ENCODE results near the gene TMPRSS13. TPM values are rescaled to one million over a fixed set of nuclear protein-coding genes. Genes with fewer than 3 reads are reported as not detected.

The TMPRSS13 gene
- total RNA-seq, 1 experiment from 2014 or later, result 0.50 TPM

GRCh38 chr11:117878939-117879475, 50.2 kb downstream of the TMPRSS13 start:
- no peak for DNase-seq
- H3K27me3 Mint-ChIP-seq (ENCODE audit: low read depth), result peaks cover 78% of the 10 kb centered on the region
- H2BK15ac ChIP-seq (ENCODE audit: low read depth, low read length), result no peak overlapping the region
- no peaks in the 10 kb centered on the region for H3K9me3 ChIP-seq (ENCODE audit: control insufficient read depth, low read depth, low read length)
- H3K4me3 Mint-ChIP-seq, result no peak overlapping the region; a peak in 1 of 5 replicates
- no peak for TF ChIP-seq CTCF (conservative IDR thresholded peaks at IDR 0.05)
- peaks cover 19% of the 10 kb centered on the region for H3K23me2 ChIP-seq (ENCODE audit: insufficient read length, low read depth, low read length, poor library complexity, severe bottlenecking)
- no peak overlapping the region for H2AFZ ChIP-seq (ENCODE audit: low read length)
- no peak overlapping the region for H3T11ph ChIP-seq (ENCODE audit: low read length)
- H2BK120ac ChIP-seq (ENCODE audit: low read depth, low read length, poor library complexity, severe bottlenecking), result no peak overlapping the region
- no peak overlapping the region for H4K91ac ChIP-seq (ENCODE audit: insufficient read length, low read depth, low read length)
- no peak overlapping the region for H2BK12ac ChIP-seq (ENCODE audit: insufficient read length, low read depth, low read length)
- no peak overlapping the region for H3K18ac ChIP-seq (ENCODE audit: insufficient read length, low read depth, low read length)
- H3K27ac ChIP-seq (ENCODE audit: insufficient read length, low read depth, low read length), result no peak overlapping the region
- H3K9ac ChIP-seq (ENCODE audit: extremely low read depth, insufficient read length, low read length), result no peak overlapping the region
- no peaks in the 10 kb centered on the region for H3K79me2 ChIP-seq (ENCODE audit: insufficient read depth, low read length)
- H2AK5ac ChIP-seq (ENCODE audit: insufficient read length, low read length), result no peak overlapping the region
- H3K4me1 Mint-ChIP-seq, result peaks cover 43 to 46% of the 10 kb centered on the region in 2 experiments
- no peak overlapping the region for H4K5ac ChIP-seq (ENCODE audit: insufficient read length, low read depth, low read length)
- H3K4me1 ChIP-seq (ENCODE audit: insufficient read depth, low read length), result peaks cover 8% of the 10 kb centered on the region; the same call in 1 of the 2 replicates
- no peak overlapping the region for H3K4ac ChIP-seq (ENCODE audit: low read depth, low read length)
- H4K20me1 ChIP-seq (ENCODE audit: control insufficient read depth, insufficient read depth, insufficient read length), result no peaks in the 10 kb centered on the region
- H2BK20ac ChIP-seq (ENCODE audit: low read depth, low read length, poor library complexity, severe bottlenecking), result no peak overlapping the region
- H2BK5ac ChIP-seq (ENCODE audit: insufficient read length, low read length), result no peak overlapping the region
- H3K27ac Mint-ChIP-seq, result no peak overlapping the region
- H3K9me3 Mint-ChIP-seq, result no peaks in the 10 kb centered on the region
- H4K8ac ChIP-seq (replicated peaks; ENCODE audit: insufficient read length, low read depth, low read length), result no peak overlapping the region
- no peak overlapping the region for H3K56ac ChIP-seq (ENCODE audit: insufficient read length, low read depth, low read length)
- H3K14ac ChIP-seq (ENCODE audit: insufficient read depth, low read length), result no peak overlapping the region
- H3K36me3 Mint-ChIP-seq (ENCODE audit: insufficient read depth in 1 of 3, low read depth in 3 of 3), result peaks cover 0 to 2% (median 0%) of the 10 kb centered on the region in 3 experiments; a peak in 1 of 7 replicates
- no peaks in the 10 kb centered on the region for H3K79me1 ChIP-seq (ENCODE audit: insufficient read depth, low read depth, low read length, poor library complexity, severe bottlenecking)
- H3K27me3 ChIP-seq (ENCODE audit: insufficient read depth, low read length), result no peaks in the 10 kb centered on the region; the same call in 1 of the 2 replicates
- H3K23ac ChIP-seq (ENCODE audit: insufficient read length, low read depth, low read length), result no peak overlapping the region
- no CpG with 5 or more reads among the region's 3 CpGs for WGBS (ENCODE audit: extremely low coverage, insufficient read length, low lambda C conversion rate)
- no peak overlapping the region for H3K4me2 ChIP-seq (ENCODE audit: insufficient read depth, insufficient read length, low read length)
